ENCODE data around the gene ARL3. TPM values are rescaled to one million over a fixed set of nuclear protein-coding genes. Genes with fewer than 3 reads are reported as not detected.

The ARL3 gene
- total RNA-seq, 1 experiment from 2014 or later, result 16.5 TPM

GRCh38 chr10:102632394-102633111, 81.6 kb downstream of the ARL3 start:
- no peak overlapping the region for H3K4me3 Mint-ChIP-seq
- Histone ChIP-seq H3K27ac (ENCODE audit: insufficient read length, low read depth, low read length) (no peak overlapping the region), H2AK5ac (ENCODE audit: insufficient read length, low read length) (no peak overlapping the region), H3K14ac (ENCODE audit: insufficient read depth, low read length) (no peak overlapping the region), H3K23me2 (ENCODE audit: insufficient read length, low read depth, low read length, poor library complexity, severe bottlenecking) (no peaks in the 10 kb centered on the region), H3K18ac (ENCODE audit: insufficient read length, low read depth, low read length) (no peak overlapping the region), H4K8ac (replicated peaks; ENCODE audit: insufficient read length, low read depth, low read length) (no peak overlapping the region), H3K4me2 (ENCODE audit: insufficient read depth, insufficient read length, low read length) (no peak overlapping the region), H3K79me1 (ENCODE audit: insufficient read depth, low read depth, low read length, poor library complexity, severe bottlenecking) (no peaks in the 10 kb centered on the region), H2BK12ac (ENCODE audit: insufficient read length, low read depth, low read length) (no peak overlapping the region), H4K5ac (ENCODE audit: insufficient read length, low read depth, low read length) (no peak overlapping the region), H2BK20ac (ENCODE audit: low read depth, low read length, poor library complexity, severe bottlenecking) (no peak overlapping the region), H3T11ph (ENCODE audit: low read length) (no peak overlapping the region), H3K9ac (ENCODE audit: extremely low read depth, insufficient read length, low read length) (no peak overlapping the region), H4K91ac (ENCODE audit: insufficient read length, low read depth, low read length) (no peak overlapping the region), H3K79me2 (ENCODE audit: insufficient read depth, low read length) (no peaks in the 10 kb centered on the region), H4K20me1 (ENCODE audit: control insufficient read depth, insufficient read depth, insufficient read length) (no peaks in the 10 kb centered on the region), H3K9me3 (ENCODE audit: control insufficient read depth, low read depth, low read length) (no peaks in the 10 kb centered on the region), H2BK15ac (ENCODE audit: low read depth, low read length) (no peak overlapping the region), H2BK5ac (ENCODE audit: insufficient read length, low read length) (no peak overlapping the region), H3K4me1 (ENCODE audit: insufficient read depth, low read length) (peaks cover 17% of the 10 kb centered on the region), H2BK120ac (ENCODE audit: low read depth, low read length, poor library complexity, severe bottlenecking) (no peak overlapping the region), H3K23ac (ENCODE audit: insufficient read length, low read depth, low read length) (no peak overlapping the region), H3K4ac (ENCODE audit: low read depth, low read length) (no peak overlapping the region), H2AFZ (ENCODE audit: low read length) (no peak overlapping the region), H3K56ac (ENCODE audit: insufficient read length, low read depth, low read length) (no peak overlapping the region), H3K27me3 (ENCODE audit: insufficient read depth, low read length) (no peaks in the 10 kb centered on the region)
- no peak for DNase-seq
- WGBS (ENCODE audit: extremely low coverage, insufficient read length, low lambda C conversion rate), result no CpG with 5 or more reads among the region's 5 CpGs
- no peak for TF ChIP-seq CTCF (conservative IDR thresholded peaks at IDR 0.05)
- H3K4me1 Mint-ChIP-seq, result peaks cover 64 to 69% of the 10 kb centered on the region in 2 experiments
- H3K27ac Mint-ChIP-seq, result peak overlapping the region; percentile 55 to 95 (median 69); a peak in 4 of 7 replicates
- H3K9me3 Mint-ChIP-seq, result peaks cover 0 to 2% of the 10 kb centered on the region in 2 experiments; a peak in 1 of 5 replicates
- no peaks in the 10 kb centered on the region; the same call in none of the 2 replicates for H3K27me3 Mint-ChIP-seq (ENCODE audit: low read depth)
- H3K36me3 Mint-ChIP-seq (ENCODE audit: insufficient read depth in 1 of 3, low read depth in 3 of 3), result peaks cover 0 to 4% (median 0%) of the 10 kb centered on the region in 3 experiments; a peak in 4 of 7 replicates
